ENCODE results near the gene SLC39A13.

Gene SLC39A13

DNA sequence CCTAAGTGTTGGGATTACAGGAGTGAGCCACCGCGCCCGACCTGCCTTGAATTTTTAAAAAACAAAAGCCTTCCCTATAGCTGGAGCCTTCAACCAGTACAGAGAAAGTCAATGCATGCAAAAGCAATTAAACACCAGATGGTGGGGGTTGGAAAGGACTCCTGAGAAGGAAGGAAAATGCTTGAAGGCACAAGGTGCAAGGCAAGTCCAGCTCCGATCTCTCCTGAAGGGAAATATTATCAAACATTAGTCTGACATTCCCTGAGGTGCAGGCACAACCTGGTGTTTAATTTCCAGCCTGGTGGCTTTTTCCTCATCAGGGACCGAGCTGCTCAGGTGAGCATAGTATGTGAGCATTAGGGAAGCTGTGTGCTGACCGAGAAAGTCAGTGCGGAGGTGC, 53.5 kb downstream of the SLC39A13 start:
- no peak for DNase-seq

GRCh38 chr11:47464483-47464882, 56.1 kb downstream of the SLC39A13 start:
- DNase-seq, result no peak
